Esophagus muscularis mucosa (tissue), 4 donors: ENCODE data around the gene NRSN2. TPM values are rescaled to one million over a fixed set of nuclear protein-coding genes. Genes with fewer than 3 reads are reported as not detected.

Experiments
- DNase-seq: peaks from one replicate; pipeline ENCODE4 v3.0.0-alpha.2; 2017; ENCODE audit errors: extremely low spot score
- H3K27ac ChIP-seq, 4 donors: fragments of 200-600 bp; sonication (generic); replicated peaks in 1 of 4; 1 replicate in 3 of 4; 2 replicates in 1 of 4; pipeline ENCODE4 v1.5.1; 2016 to 2019; ENCODE audit warnings: mild to moderate bottlenecking in 1 of 4
- H3K27me3 ChIP-seq, 4 donors: fragments of 200-600 bp; sonication (generic); one replicate each; pipeline versions ENCODE4 v1.5.1 to v1.6.0; 2016 to 2019
- H3K36me3 ChIP-seq, 4 donors: fragments of 200-600 bp; sonication (generic); one replicate each; pipeline ENCODE4 v1.5.1; 2016 to 2019
- H3K4me1 ChIP-seq, 4 donors: fragments of 200-600 bp; sonication (generic); one replicate each; pipeline ENCODE4 v1.5.1; 2016 to 2019
- H3K4me3 ChIP-seq, 4 donors: fragments of 200-600 bp; sonication (generic); 1 replicate in 2 of 4; 2 replicates in 2 of 4; pipeline ENCODE4 v1.5.1; 2016 to 2019; ENCODE audit warnings: mild to moderate bottlenecking in 4 of 4, moderate library complexity in 1 of 4
- H3K9me3 ChIP-seq, 4 donors: fragments of 200-600 bp; sonication (generic); 1 replicate in 3 of 4; 2 replicates in 1 of 4; pipeline ENCODE4 v1.5.1; 2016 to 2019
- EP300 ChIP-seq: sonication (generic); formaldehyde crosslinking; IDR thresholded peaks from one replicate; pipeline ENCODE4 v1.6.1; 2017; ENCODE audit warnings: antibody characterized with exemption
- POLR2A ChIP-seq: fragments of 450-650 bp; IDR thresholded peaks from one replicate; pipeline ENCODE4 v1.6.1; 2017; ENCODE audit warnings: antibody characterized with exemption, moderate library complexity, mild to moderate bottlenecking, low read depth
- POLR2AphosphoS5 ChIP-seq, 2 donors: sonication (generic); formaldehyde crosslinking; IDR thresholded peaks; one replicate each; pipeline ENCODE4 v1.6.1; 2017; ENCODE audit warnings: antibody characterized with exemption in 2 of 2
- WGBS: methylation state at CpG from one replicate; pipeline ENCODE4 v1.1.5; 2018; 5-methylcytosine and 5-hydroxymethylcytosine counted together
- intact Hi-C: fragments of 100-400 bp; cut with DNase I; formaldehyde crosslinking; loops from one replicate; pipeline ENCODE4 v1.15.1; 2023
- total RNA-seq, 4 donors: library from RNA; depleted of rRNA; stranded (reverse); fragments of >200 nt; gene quantifications; one replicate each; pipeline versions ENCODE4 v1.1.0 to v1.2.1, GENCODE V29; 2016
- TF ChIP-seq, protein P1 (sequence below), 3 experiments: fragments of 200-600 bp in 2 of 3; fragments of 450-650 bp in 1 of 3; sonication (generic) in 2 of 3; IDR thresholded peaks; one replicate each; pipeline ENCODE4 v1.5.1; 2017 to 2019; ENCODE audit warnings: antibody characterized with exemption in 3 of 3, mild to moderate bottlenecking in 2 of 3, moderate library complexity in 1 of 3

Gene NRSN2
- total RNA-seq, 4 donors from 2014 or later, result 20.8 to 72.8 (median 48.9) TPM

DNA sequence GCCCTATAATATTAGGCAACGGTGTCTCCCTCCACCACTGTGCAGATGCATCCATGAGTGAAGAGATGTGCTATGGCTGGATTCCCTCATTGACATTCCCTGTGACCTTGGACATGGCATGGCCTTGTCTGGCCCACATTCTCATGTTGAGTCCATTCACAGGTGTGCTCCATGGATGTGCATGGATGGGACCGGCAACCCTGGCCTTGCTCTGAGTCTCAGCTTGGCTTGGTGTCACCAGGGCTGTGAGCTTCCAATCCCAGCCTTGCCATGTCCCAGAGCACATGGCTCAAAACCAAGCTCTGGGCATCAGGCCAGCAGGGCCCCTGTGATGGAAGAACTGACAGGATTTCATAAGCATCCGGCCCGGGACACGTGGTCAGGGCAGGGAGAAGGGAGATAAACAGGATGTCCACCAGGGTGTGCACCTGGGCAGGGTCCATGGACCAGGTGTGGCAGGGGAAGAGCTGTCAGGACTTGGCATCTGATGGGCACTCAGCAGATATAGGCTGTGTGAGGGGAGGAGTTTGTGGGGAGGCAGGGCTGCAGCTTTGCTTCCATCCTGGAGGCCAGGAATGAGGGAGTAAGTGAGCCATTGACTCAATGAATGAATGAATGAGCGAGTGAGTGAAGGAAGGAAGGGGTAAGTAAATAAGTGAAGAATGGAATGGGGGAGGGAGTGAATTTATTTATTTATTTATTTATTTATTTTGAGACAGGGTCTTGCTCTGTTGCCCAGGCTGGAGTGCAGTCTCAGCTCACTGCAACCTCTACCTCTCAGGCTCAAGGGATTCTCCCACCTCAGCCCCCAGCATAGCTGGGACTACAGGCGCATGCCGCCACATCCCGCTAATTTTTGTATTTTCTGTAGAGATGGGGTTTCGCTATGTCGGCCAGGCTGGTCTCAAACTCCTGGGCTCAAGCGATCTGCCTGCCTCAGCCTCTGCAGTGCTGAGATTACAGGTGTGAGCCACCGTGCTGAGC, 15.7 kb downstream of the NRSN2 start:
- no peak overlapping the region for H3K4me3 ChIP-seq
- WGBS, result 72% methylated on average over 12 of the region's 13 CpGs
- H3K4me1 ChIP-seq, result peaks cover 5 to 9% (median 6%) of the 10 kb centered on the region in 4 donors
- H3K9me3 ChIP-seq, result no peaks in the 10 kb centered on the region
- peak; percentile 23 to 62 for TF ChIP-seq POLR2AphosphoS5 (IDR thresholded peaks at IDR 0.05)
- TF ChIP-seq POLR2A, result no peak
- TF ChIP-seq, protein P1, sequence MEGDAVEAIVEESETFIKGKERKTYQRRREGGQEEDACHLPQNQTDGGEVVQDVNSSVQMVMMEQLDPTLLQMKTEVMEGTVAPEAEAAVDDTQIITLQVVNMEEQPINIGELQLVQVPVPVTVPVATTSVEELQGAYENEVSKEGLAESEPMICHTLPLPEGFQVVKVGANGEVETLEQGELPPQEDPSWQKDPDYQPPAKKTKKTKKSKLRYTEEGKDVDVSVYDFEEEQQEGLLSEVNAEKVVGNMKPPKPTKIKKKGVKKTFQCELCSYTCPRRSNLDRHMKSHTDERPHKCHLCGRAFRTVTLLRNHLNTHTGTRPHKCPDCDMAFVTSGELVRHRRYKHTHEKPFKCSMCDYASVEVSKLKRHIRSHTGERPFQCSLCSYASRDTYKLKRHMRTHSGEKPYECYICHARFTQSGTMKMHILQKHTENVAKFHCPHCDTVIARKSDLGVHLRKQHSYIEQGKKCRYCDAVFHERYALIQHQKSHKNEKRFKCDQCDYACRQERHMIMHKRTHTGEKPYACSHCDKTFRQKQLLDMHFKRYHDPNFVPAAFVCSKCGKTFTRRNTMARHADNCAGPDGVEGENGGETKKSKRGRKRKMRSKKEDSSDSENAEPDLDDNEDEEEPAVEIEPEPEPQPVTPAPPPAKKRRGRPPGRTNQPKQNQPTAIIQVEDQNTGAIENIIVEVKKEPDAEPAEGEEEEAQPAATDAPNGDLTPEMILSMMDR (IDR thresholded peaks at IDR 0.05), result peak in 1 of 3 experiments; percentile 31
- TF ChIP-seq EP300, result no peak
- no peaks in the 10 kb centered on the region for H3K36me3 ChIP-seq
- H3K27me3 ChIP-seq, result no peaks in the 10 kb centered on the region
- H3K27ac ChIP-seq, result no peak overlapping the region
- intact Hi-C loops, result no loop called here
- DNase-seq, result no peak

DNA sequence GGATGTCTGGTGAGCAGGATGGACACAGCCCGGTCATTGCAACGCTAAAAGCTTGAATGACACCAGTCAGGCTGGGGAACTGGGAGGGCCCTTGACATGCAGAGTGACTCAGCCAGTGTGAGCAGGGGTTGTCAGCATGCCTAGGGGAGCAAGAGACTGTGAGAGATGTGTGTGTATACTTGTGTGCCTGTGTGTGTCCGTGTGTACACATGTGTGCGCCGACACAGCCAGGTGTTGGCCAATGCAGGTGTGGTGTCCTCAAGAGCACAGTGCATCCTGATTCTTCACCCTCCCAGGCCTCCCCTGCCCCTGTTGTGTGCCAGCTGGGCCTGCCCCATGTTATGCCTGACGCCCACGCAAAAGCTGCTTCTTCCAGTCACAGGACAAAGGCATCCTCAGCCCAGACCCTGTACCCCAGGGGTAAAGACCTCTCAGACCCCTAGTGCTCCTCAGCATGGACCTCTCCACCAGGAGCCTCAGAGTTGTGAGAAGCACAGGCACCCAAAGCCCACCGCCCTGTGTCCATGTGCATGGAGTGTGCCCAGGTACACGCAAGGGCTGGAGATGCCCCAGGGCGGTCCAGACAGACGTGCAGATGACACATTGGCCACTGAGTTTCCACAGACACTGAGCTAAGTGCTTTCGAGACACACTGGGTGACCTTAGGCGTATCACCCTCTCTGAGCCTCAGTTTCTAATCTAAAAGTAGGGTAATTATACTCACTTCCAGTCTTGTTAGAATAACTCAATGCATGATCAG, 16.6 kb downstream of the NRSN2 start:
- H3K9me3 ChIP-seq, result no peaks in the 10 kb centered on the region
- intact Hi-C loops, result no loop called here

DNA sequence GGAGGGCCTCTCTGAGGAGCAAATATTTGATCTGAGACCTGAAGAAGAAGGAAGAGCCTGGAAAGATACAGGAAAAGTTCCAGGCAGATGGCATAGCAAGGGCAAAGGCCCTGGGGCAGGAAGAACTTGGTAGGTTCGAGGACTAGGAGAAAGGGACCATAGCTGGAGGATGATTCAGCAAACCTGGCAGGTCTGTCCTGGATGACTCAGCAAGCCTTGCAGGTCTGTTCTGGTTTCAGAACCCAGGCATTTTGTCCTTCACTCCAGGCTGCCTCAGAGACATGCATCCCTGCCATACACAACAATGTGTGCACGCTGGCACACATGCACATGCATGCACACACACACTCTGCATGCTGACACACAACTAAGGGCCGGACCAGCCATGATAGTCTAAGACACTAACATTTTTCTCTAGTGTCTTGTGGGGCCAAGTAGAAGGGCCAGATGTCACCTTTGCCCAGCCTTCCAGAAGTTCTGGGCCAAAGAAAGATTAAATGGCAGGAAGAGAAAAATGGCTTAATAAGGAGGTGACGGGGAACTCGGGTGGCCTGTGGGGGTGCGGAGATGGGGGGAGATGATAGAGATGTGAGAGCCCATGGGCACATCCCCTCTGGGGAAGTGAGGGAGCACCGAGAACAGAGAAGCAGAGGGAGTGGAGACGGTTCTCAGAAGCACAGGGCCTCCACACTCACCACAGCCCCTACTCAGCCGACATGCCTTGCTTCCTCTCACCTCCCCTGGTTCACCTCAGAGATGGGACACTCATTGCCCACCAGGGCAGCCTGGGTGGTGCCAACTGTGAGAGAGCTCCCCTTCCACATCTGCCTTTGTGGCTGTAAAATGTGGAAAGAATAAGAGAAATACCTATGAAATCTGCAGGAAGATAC, 18.2 kb downstream of the NRSN2 start:
- DNase-seq, result no peak
- intact Hi-C loops, result no loop called here
- Histone ChIP-seq H3K4me1 (peaks cover 5 to 9% (median 6%) of the 10 kb centered on the region in 4 donors), H3K27ac (no peak overlapping the region), H3K4me3 (no peak overlapping the region), H3K9me3 (no peaks in the 10 kb centered on the region), H3K27me3 (no peaks in the 10 kb centered on the region), H3K36me3 (no peaks in the 10 kb centered on the region)
- WGBS, result 81% methylated on average over 9 of the region's 9 CpGs
- TF ChIP-seq POLR2A (no peak), EP300 (no peak), POLR2AphosphoS5 (IDR thresholded peaks at IDR 0.05) (no peak)
- TF ChIP-seq, protein P1 (IDR thresholded peaks at IDR 0.05), result no peak

More for the DNA sequence above, 16.6 kb downstream of the NRSN2 start:
- H3K4me1 ChIP-seq, result peaks cover 5 to 9% (median 6%) of the 10 kb centered on the region in 4 donors
- H3K4me3 ChIP-seq, result no peak overlapping the region
- no peaks in the 10 kb centered on the region for H3K27me3 ChIP-seq
- no peak for TF ChIP-seq POLR2AphosphoS5 (IDR thresholded peaks at IDR 0.05)
- TF ChIP-seq, protein P1 (IDR thresholded peaks at IDR 0.05), result no peak
- no peak for TF ChIP-seq EP300
- no peak for TF ChIP-seq POLR2A
- H3K27ac ChIP-seq, result no peak overlapping the region
- DNase-seq, result no peak
- WGBS, result 79% methylated on average over 9 of the region's 13 CpGs
- no peaks in the 10 kb centered on the region for H3K36me3 ChIP-seq

DNA sequence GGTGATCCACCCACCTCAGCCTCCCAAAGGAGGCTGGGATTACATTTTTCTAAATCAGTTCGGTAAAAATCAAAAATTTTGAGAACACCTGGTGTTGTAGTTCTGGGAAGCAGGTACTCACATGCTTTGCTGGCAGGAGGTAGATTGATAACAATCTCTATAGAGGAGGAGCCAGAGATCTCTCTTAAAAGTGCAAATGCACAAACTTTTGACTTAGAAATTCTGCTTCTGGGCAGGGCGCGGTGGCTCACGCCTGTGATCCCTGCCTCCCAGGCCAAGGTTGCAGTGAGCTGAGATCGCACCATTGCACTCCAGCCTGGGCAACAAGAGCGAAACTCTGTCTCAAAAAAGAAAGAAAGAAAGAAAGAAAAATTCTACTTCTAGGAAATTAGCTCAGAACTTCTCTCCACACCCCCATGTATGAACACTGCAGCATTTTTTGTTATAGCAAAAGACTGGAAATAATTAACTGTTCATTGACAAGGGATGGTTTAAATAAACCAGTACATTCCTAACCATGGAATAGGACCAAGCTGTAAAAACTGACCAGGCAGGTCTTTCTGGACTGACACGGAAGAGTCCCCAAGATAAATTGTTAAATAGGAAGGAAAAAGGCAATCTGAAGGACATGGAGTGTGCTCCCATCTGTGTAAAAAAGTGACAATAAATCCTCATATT, 19.3 kb downstream of the NRSN2 start:
- TF ChIP-seq POLR2AphosphoS5 (IDR thresholded peaks at IDR 0.05) (no peak), EP300 (no peak), POLR2A (no peak)
- TF ChIP-seq, protein P1 (IDR thresholded peaks at IDR 0.05), result no peak
- Histone ChIP-seq H3K4me3 (no peak overlapping the region), H3K27me3 (no peaks in the 10 kb centered on the region), H3K9me3 (no peaks in the 10 kb centered on the region), H3K4me1 (peaks cover 5 to 12% (median 7%) of the 10 kb centered on the region in 4 donors), H3K27ac (no peak overlapping the region), H3K36me3 (no peaks in the 10 kb centered on the region)
- no peak for DNase-seq
- intact Hi-C loops, result no loop called here
- WGBS, result 74% methylated on average over 7 of the region's 7 CpGs
